A204.1 (cell line): ENCODE data around the gene WFDC10A.
"Not testable (repeated sequence)": the region's sequence is repeated elsewhere in the genome, so short reads cannot be mapped to it uniquely, and the experiment has no call there.

Experiments
- FAIRE-seq: peaks from 2 replicates; lab custom pipeline; 2012; peaks lifted over from hg19 to GRCh38; lab: Jason Lieb, UNC

The WFDC10A gene

GRCh38 chr20:45629496-45630100 lies at the start of gene WFDC10A:
Gene WFDC10A (plus strand): TSS chr20:45629739. CDS start chr20:45629814, 75 bp downstream.
- peak; percentile 78 for FAIRE-seq

DNA sequence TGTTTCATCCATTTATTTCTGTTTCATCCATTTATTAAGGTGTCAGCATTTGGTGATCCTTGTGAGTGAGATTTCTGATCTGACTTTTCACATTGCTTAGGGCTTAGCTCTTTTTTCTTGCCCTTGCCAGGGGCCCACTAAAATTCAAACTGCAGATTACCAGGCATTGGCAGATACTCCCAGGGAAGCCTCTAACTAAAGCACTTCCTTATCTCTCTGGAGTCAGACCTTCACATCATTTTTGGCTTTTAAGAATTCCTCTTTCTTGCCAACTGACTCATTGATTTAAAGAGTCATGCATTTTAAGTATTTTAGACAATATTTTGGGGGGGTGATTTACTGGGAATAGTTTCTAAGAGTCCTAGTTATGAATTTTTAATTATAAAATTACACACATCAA lies 47.8 kb upstream of the WFDC10A start:
- FAIRE-seq, result no peak

GRCh38 chr20:45583502-45583901 lies 46.0 kb upstream of the WFDC10A start:
- FAIRE-seq, result no peak

DNA sequence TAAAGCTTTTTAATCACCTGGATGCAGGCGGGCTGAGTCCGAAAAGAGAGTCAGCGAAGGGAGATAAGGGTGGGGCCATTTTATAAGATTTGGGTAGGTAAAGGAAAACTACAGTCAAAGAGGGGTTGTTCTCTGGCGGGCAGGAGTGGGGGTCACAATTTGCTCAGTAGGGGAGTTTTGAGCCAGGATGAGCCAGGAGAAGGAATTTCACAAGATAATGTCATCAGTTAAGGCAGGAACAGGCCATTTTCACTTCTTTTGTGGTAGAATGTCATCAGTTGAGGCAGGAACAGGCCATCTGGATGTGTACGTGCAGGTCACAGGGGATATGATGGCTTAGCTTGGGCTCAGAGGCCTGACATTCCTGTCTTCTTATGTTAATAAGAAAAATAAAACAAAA lies 45.2 kb upstream of the WFDC10A start:
- FAIRE-seq, result not testable (repeated sequence)

DNA sequence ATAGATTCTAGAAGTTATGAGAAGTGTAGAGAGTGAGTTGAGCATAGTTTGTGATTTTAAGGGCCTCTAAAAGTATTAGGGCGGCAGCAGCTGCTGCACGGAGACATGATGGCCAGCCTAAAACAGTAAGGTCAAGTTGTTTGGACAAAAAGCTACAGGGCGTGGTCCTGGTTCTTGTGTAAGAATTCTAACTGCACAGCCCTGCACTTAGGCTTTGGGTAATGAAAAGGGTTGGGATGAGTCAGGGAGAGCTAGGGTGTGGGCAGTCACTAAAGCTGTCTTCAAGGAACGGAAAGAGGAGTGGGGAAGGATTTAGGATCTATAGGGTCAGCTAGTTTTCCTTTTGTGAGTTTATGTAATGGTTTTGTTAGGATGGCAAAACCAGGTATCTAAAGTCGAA lies 43.6 kb upstream of the WFDC10A start:
- not testable (repeated sequence) for FAIRE-seq

DNA sequence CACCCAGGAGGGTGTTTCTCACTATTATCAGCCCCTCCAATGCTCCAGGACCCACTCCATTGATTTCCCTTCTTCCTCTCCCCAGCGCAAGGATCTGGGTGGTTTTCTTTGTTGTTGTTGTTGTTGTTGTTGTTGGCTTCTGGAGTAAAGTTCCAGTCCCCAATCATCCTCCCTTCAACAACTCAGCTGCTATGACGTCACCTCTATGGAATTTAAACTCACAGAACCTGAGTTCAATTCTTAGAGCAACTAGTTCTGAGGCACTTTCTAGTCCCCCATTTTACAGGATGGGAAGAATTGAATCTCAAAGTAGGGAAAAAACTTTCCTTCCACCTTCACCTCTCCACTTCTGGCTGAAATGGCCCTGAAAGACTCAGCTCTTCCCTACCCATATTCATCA lies 40.7 kb upstream of the WFDC10A start:
- FAIRE-seq, result no peak

- no peak for FAIRE-seq
These were observed 39.8 kb upstream of the WFDC10A start for GRCh38 chr20:45589725-45590124.

GRCh38 chr20:45592574-45593189 lies 36.9 kb upstream of the WFDC10A start:
- FAIRE-seq, result peak; percentile 89

DNA sequence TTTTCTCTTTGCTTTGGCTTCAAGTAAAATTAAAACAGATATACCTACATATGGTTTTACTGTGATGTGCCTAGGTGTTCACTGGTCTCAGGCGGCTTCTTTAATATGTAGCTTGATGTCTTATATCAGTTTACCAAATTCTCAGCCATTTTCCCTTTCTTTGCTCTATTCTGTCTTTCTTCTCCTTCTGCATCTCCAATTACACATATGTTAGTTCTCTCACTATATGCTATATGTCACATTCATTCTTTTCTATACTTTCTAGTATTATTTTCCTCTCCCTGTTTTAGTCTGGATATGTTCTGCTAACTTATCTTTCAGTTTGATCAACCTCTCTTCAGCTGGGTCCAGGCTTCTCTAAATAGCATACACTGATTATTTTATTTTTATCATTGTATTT lies 36.0 kb upstream of the WFDC10A start:
- no peak for FAIRE-seq

GRCh38 chr20:45595235-45595634 lies 34.3 kb upstream of the WFDC10A start:
- no peak for FAIRE-seq

- FAIRE-seq, result no peak
These were observed 21.7 kb upstream of the WFDC10A start for GRCh38 chr20:45607810-45608209.

- no peak for FAIRE-seq
These were observed 18.5 kb upstream of the WFDC10A start for GRCh38 chr20:45611054-45611453.

GRCh38 chr20:45612314-45612713 lies 17.2 kb upstream of the WFDC10A start:
- FAIRE-seq, result no peak

- no peak for FAIRE-seq
These were observed 11.9 kb upstream of the WFDC10A start for GRCh38 chr20:45617591-45617990.

- no peak for FAIRE-seq
These were observed 7.9 kb upstream of the WFDC10A start for GRCh38 chr20:45621593-45621992.

DNA sequence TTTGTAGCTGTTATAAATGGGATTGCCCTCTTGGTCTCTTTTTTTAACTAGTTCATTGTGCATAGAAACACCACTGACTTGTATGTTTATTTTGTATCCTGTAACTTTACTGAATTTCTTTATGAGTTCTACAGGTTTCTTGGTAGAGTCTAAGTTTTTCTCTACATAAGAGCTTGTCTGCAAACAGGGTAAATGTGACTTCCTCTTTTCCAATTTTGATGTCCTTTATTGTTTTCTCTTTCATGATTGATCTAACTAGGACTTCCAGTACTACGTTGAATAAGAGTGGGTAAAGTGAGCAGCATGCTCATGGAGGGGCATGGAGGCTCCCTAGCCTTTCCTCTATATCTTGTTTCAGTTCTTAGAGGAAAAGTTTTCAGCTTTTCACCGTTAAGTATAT lies 3.0 kb upstream of the WFDC10A start:
- FAIRE-seq, result no peak

DNA sequence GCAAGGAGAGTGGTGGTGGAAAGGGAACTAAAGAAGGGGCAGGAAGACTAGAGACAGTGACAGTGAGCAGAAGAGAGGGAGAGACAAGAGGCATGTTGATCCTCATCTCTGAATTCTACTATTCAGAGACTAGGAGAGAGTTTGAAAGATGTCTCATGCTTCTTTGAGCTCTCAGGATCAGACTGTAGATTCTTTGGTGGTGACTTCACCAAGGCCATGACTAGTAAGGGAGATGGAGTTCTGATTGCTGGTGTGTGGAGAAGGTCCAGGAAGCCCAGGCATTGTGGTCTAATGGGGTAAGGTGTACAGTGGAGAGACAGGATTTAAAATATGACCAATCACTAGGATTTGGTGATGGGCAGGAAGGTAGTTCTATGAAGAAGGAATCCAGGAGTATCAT lies 832 bp downstream of the WFDC10A start:
- FAIRE-seq, result no peak

DNA sequence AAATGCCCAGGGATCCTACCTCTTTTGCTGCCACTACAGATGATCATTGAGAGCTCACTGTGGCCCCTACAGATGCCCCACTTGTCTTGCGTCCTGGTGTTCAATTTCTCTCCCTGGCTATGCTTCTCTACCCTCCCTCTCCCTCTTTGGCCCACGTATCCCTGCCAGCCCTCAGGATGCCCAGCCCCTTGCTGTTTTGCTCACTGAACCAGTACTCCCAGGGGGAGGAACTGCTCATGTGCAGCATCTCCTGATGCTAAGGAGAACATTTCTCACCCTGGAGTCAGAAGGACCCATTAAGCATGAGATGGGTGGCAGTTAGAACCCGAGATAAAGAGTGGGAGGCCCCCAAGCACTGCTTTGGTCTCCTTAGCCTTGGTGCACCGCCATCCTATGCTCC lies 1.6 kb downstream of the WFDC10A start, which contains the start of gene WFDC9:
Gene WFDC9 (minus strand): TSS at position 101 of the 400 bp plus-strand sequence. CDS start 21,103 bp downstream, outside the sequence.
- no peak for FAIRE-seq

- no peak for FAIRE-seq
These were observed 7.0 kb downstream of the WFDC10A start for GRCh38 chr20:45636513-45636912.

- FAIRE-seq, result no peak
These were observed 10.1 kb downstream of the WFDC10A start for GRCh38 chr20:45639687-45640086.

DNA sequence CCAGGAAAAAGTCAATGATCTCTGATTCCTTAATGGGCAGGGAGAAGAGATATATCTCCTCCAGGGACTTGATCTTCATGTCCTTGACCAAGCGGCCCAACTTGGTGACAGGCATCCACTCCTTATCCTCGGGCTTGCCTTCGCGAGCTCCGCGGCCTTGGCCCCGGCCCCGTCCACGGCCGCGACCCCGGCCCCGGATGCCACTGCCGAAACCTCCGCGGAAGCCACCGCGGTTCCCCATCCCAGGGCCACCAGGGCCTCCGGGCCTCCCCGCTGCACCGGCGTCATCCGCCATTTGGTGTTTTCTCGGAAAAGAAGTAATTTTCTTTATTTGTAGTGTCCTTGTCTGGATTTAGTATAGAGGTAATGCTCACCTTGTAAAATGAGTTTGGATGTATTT lies 11.5 kb downstream of the WFDC10A start:
- not testable (repeated sequence) for FAIRE-seq

DNA sequence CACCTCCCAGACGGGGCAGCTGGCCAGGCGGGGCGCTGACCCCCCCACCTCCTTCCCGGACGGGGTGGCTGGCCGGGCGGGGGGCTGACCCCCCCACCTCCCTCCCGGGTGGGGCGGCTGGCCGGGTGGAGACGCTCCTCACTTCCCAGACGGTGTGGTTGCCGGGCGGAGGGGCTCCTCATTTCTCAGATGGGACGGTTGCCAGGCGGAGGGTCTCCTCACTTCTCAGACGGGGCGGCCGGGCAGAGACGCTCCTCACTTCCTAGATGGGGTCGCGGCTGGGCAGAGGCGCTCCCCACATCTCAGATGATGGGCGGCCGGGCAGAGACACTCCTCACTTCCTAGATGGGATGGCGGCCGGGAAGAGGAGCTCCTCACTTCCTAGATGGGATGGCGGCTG lies 16.3 kb downstream of the WFDC10A start:
- FAIRE-seq, result not testable (repeated sequence)

DNA sequence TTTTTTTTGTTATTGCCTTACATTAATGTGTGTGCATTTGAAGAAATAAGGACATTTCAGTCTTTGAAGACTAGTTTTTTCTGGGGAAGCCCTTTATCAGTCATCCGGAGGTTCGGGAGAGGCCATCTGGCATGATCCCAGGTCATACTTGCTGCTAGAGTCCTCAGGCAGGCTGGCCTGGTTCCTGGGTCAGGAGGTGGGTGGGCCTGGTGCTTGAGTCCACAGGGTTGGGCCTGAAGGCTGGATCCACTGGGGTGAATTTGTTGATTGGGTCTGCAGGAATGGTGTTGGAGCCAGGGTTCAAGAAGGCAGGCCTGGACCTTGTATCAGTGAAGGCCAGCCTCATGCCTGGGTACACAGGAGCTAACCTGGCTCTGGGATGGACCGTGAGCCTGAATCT lies 17.3 kb downstream of the WFDC10A start:
- FAIRE-seq, result no peak

GRCh38 chr20:45647441-45648050 lies 18.0 kb downstream of the WFDC10A start:
- FAIRE-seq, result no peak
